GM18498 (cell line): Measurements from ENCODE around the gene HNF1A.

Experiments
- ATAC-seq: cut with Tn5 transposase; IDR thresholded peaks from one replicate; pipeline ENCODE4 v1.9.1; 2021; ENCODE audit warnings: mild to moderate bottlenecking, moderate library complexity; ENCODE audit not compliant: unreplicated experiment

Gene HNF1A

DNA sequence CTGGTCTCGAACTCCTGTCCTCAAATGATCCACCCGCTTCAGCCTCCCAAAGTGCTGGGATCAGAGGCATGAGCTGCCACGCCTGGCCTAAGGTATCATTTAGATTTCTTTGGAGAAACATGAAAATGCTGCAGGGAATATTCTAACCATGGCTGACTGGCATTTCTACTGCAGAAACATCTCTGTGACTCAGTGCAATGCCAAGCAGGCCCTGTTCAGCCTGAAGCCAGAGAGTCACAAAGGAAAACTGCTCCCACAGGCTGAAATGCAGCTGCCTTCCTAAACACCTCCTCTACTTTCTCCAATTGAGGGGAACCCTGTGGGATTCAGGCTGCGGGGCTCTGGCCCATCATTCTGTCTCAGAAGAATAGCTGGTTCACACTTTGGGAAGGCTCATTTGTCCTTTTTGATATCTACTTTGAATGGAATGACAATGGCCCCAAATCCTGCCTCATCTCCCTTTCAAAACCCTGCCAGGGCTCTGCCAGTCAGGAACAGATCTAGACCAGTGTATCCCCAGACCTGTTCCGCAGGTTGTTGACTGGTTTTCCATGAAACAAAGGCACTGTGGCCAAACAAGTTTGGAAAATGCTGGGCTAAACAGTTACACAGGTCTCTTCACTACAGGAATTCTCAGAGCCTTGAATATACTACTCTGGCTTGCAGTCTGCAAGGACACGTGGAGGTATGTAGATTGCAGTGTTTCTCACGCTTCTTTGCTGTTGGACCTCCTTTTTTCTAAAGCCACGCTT lies 30.2 kb downstream of the HNF1A start:
- ATAC-seq: no peak

DNA sequence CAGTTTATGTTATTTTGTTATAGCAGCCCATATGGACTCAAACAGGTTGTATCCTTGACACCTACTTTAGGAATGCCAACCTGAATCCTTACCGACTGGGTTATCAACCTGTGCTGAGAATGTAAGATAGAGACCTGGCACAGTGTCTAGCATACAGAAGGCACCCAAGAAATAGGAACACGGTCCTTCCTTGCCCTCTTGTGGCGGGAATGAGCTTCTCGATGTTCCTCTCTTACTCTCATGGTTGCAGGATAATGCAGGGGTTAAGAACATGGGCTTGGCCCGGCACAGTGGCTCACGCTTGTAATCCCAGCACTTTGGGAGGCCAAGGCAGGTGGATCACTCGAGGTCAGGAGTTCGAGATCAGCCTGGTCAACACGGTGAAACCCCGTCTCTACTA lies 31.4 kb downstream of the HNF1A start:
- no peak for ATAC-seq

DNA sequence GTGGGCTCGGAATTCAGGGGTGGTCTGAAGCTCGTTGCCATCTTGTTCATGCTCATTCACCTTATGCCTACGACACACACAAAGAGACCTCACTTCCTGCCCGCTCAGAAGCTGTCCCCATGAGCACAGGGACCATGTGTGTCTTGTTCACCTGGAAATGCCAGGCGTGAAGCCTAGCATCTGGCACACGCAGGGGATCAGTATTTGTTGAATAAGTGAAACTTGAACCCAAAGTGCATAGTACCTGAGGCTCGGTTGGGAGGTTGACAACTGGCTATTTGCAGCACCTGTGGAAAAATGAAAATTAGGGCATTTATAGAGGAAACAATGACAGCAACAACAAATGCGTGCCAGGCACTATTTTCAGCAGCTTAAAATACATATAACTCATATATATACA lies 32.5 kb downstream of the HNF1A start:
- no peak for ATAC-seq

DNA sequence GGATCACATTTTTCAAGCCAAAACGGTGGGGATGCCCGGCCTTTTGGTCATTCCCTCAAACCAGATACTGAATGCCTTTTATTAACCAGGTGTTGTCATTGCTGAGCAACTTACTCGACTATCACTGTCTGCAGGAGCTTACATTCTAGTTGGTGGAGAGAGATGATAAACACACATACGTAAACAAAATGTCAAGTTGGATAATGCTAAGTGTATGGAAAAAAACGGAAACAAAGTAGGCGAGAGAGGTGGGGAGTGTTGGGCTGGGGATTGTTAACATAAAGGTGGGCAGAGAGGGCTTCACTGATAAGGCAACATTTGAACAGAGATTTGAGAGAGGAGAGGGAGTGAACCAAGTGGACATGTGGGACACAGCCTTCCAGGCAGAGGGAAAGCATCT lies 33.5 kb downstream of the HNF1A start:
- ATAC-seq: no peak

DNA sequence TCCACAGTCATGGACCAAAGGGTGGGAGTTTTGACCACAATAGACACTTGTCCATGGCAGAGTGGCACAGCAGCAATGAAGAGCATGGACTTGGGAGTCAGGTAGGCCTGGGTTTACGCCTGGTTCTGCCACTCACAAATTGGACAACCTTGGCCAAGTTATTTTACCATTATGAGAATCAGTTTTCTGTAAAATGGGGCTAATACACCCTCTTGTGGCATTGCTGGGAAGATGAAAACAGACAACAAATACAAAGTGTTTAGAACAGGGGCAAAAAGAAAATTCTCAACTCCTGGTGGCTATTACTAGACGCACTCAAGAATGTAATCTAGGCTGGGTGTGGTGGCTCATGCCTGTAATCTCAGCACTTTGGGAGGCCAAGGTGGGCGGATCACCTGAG lies 35.4 kb downstream of the HNF1A start:
- ATAC-seq: no peak

- ATAC-seq: peak; percentile 95
These were observed 37.8 kb downstream of the HNF1A start, which contains the start of gene C12orf43 for GRCh38 chr12:121015825-121016766. Gene C12orf43, minus strand, starts transcription at chr12:121016487. Its CDS starts 13 bp downstream, at chr12:121016474.

GRCh38 chr12:121017966-121018491 lies 39.7 kb downstream of the HNF1A start:
- ATAC-seq: no peak

- ATAC-seq: no peak
These were observed 40.7 kb downstream of the HNF1A start for GRCh38 chr12:121018860-121019617.

DNA sequence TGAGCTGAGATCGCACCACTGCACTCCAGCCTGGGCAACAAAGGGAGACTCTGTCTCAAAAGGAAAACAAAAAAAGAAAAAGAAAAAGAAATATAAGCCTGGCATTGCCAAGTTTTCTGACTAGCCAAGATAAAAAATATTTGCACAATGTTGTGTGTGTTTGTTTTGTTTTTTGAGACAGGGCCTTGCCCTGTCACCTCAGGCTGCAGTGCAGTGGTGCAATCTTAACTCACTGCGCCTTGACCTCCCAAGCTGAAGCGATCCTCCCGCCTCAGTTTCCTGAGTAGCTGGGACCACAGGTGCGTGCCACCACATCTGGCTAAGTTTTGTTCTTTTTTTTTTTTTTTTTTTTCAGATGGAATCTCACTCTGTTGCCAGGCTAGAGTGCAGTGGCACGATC lies 43.4 kb downstream of the HNF1A start:
- no peak for ATAC-seq

GRCh38 chr12:121022713-121023112 lies 44.4 kb downstream of the HNF1A start:
- ATAC-seq: no peak

- ATAC-seq: no peak
These were observed 45.5 kb downstream of the HNF1A start for GRCh38 chr12:121023799-121024198.

DNA sequence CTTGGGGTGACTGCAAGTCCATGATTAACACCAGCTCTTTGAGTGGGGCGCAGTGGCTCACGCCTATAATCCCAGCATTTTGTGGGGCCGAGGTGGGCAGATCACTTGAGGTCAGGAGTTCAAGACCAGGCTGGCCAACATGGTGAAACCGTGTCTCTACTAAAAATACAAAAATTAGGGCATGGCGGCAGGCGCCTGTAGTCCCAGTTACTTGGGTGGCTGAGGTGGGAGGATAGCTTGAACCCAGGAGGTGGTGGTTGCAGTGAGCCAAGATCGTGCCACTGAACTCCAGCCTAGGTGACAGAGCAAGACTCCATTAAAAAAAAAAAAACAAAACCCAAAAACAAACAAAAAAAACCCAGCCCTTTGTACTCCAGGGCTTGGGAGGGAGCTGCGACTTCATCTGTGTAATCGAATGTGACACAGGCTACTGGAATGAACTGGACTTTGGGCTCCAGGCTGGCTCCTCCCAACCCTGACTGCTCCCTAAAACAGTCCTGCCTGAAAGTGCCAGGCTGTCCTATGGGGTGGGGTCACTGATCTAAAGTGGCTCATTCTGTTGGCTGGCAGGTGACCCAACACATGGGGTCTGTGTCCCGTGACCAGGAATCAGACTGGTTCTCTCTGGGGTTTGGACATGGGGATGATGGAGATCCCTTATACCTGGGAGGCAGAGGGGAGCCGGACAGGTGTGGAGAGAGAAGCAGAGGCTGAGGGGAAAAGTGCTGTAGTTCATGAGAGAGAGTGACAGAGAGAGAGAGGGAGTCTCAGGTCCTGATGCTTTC lies 47.3 kb downstream of the HNF1A start:
- ATAC-seq: no peak

- ATAC-seq: no peak
These were observed 48.1 kb downstream of the HNF1A start for GRCh38 chr12:121026274-121027045.

GRCh38 chr12:121030576-121031212 lies 52.4 kb downstream of the HNF1A start:
- no peak for ATAC-seq

DNA sequence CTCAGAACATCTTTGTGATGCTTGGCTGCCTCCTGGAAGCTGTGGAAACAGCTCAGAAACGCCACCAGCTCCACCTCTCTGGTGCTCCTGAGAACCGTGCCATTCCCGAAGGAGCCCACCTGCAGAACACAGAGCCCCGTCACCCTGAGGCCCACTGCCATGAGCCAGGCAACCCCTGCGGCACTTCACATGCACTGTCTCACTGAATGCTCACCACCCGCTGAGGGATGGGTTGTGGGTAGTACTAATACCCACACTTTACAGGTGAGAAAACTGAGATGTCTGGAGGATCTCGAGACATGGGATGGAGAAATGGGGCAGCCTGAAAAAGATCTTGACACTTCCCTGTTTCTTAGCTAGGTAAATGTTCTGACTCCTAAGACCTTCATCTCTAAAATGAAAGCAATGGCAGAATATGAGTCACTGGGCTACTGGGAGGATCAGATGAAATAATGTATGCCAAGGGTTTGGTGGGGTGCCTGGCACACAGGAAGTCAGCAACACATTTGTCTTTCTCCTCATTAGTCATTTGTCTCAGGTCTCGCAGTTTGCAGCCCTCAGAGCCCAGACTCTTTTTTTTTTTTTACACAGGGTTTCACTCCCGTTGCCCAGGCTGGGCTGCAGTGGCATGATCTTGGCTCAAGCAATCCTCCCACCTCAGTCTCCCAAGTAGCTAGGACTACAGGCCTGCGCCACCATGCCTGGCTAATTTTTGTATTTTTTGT lies 55.4 kb downstream of the HNF1A start:
- ATAC-seq: peak; percentile 47

GRCh38 chr12:121034616-121035305 lies 56.4 kb downstream of the HNF1A start:
- ATAC-seq: no peak

DNA sequence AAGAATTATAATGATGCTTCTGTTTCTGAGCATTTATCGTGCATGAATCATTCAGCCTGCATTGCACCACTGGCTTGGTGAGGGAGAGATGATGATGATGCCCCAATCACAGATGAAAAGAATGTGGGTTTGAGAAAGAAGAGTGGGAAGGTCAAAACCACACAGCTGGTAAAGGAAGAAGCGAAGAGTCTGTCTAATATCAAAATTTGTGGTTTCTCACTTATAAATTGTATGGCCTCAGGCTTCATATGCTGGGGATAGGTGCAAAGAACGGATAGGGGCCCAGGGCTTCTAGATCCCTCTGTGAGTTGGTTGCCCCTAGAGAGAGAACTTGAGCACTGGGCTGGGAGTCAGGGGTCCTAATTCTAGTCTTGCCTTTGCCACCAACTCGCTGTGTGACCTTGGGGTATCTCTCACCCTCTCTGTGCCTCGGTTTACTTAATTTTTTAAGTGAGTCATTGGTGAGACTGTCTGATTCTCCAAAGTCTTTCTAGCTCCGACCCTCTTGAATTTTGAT lies 58.5 kb downstream of the HNF1A start:
- no peak for ATAC-seq
